BJ (cell line): ENCODE data around the gene CPNE4. TPM values are rescaled to one million over a fixed set of nuclear protein-coding genes. Genes with fewer than 3 reads are reported as not detected.

ENCODE experiments used
- CTCF ChIA-PET: fragments of 350-600 bp; formaldehyde crosslinking; extraction: SDS; loops from one replicate; lab custom pipeline; 2021; ENCODE audit warnings: antibody characterized with exemption, inconsistent platforms; lab: Yijun Ruan, JAX
- POLR2A ChIA-PET: fragments of 300-600 bp; sonication (Branson Sonifier 250); formaldehyde crosslinking; extraction: SDS; loops from one replicate; lab custom pipeline; 2021; ENCODE audit warnings: antibody characterized with exemption; lab: Charles Lee
- DNase-seq: peaks from one replicate; pipeline ENCODE4 v3.0.0-alpha.2; 2011; ENCODE audit warnings: low read depth
- H3K27me3 ChIP-seq: 2 replicates; pipeline ENCODE4 v1.6.0; 2011; ENCODE audit warnings: low read length; ENCODE audit not compliant: control insufficient read depth, insufficient read depth
- H3K36me3 ChIP-seq: 2 replicates; pipeline ENCODE4 v1.5.1; 2011; ENCODE audit warnings: low read length; ENCODE audit not compliant: control insufficient read depth, insufficient read depth
- H3K4me3 ChIP-seq: 2 replicates; pipeline ENCODE4 v1.5.1; 2011; ENCODE audit warnings: low read depth, mild to moderate bottlenecking, control low read depth, low read length
- CTCF ChIP-seq: IDR thresholded peaks from 2 replicates; pipeline ENCODE4 v1.5.1; 2011; ENCODE audit warnings: low read depth, mild to moderate bottlenecking, control low read depth, inconsistent platforms, low read length, moderate library complexity; ENCODE audit not compliant: insufficient read depth
- polyA plus RNA-seq: library from polyadenylated mRNA; depleted of rRNA; stranded (reverse); fragments of >200 nt; gene quantifications from 2 replicates; pipeline ENCODE4 v1.2.3, GENCODE V29; 2011

The CPNE4 gene
- polyA plus RNA-seq, 1 experiment: not detected

GRCh38 chr3:131789188-131789587 lies 245.6 kb downstream of the CPNE4 start:
- Histone ChIP-seq H3K27me3 (no peaks in the 10 kb centered on the region), H3K4me3 (no peak overlapping the region), H3K36me3 (no peaks in the 10 kb centered on the region)
- ChIA-PET POLR2A (no interaction called here), CTCF (no interaction called here)
- no peak for TF ChIP-seq CTCF
- no peak for DNase-seq

- CTCF ChIA-PET: interaction anchor here (1.1 kb wide), 1 partner anchor 243 kb away, joined by 4 read pairs; no protein-coding TSS in a partner anchor
- Histone ChIP-seq H3K36me3 (no peaks in the 10 kb centered on the region), H3K4me3 (no peak overlapping the region), H3K27me3 (no peaks in the 10 kb centered on the region)
- TF ChIP-seq CTCF: no peak
- no peak for DNase-seq
- POLR2A ChIA-PET: no interaction called here
Measured at GRCh38 chr3:131786386-131786785, 248.4 kb downstream of the CPNE4 start.

GRCh38 chr3:131782751-131783150 lies 252.1 kb downstream of the CPNE4 start:
- DNase-seq: no peak
- H3K4me3 ChIP-seq: no peak overlapping the region
- H3K27me3 ChIP-seq: no peaks in the 10 kb centered on the region
- CTCF ChIA-PET: interaction anchor here (1.0 kb wide), 1 partner anchor 12 kb away, joined by 4 read pairs; no protein-coding TSS in a partner anchor
- no peak for TF ChIP-seq CTCF
- no peaks in the 10 kb centered on the region for H3K36me3 ChIP-seq
- POLR2A ChIA-PET: no interaction called here

- no peaks in the 10 kb centered on the region for H3K36me3 ChIP-seq
- no peaks in the 10 kb centered on the region for H3K27me3 ChIP-seq
- TF ChIP-seq CTCF: no peak
- no peak overlapping the region for H3K4me3 ChIP-seq
- POLR2A ChIA-PET: no interaction called here
- DNase-seq: no peak
- CTCF ChIA-PET: interaction anchor here (1.6 to 2.0 kb wide), 2 partner anchors 16 to 256 kb away, joined by 5 to 8 read pairs; partner anchors contain the start of gene CPNE4
Measured at GRCh38 chr3:131778526-131778925, 256.3 kb downstream of the CPNE4 start.

- CTCF ChIA-PET: no interaction called here
- Histone ChIP-seq H3K36me3 (no peaks in the 10 kb centered on the region), H3K27me3 (no peaks in the 10 kb centered on the region), H3K4me3 (no peak overlapping the region)
- POLR2A ChIA-PET: no interaction called here
- TF ChIP-seq CTCF: no peak
- DNase-seq: no peak
Measured at GRCh38 chr3:131775650-131776049, 259.2 kb downstream of the CPNE4 start.
